Measurements from ENCODE around the gene MINDY2.
"Not testable (repeated sequence)": the region's sequence is repeated elsewhere in the genome, so short reads cannot be mapped to it uniquely, and the experiment has no call there.

Gene MINDY2

DNA sequence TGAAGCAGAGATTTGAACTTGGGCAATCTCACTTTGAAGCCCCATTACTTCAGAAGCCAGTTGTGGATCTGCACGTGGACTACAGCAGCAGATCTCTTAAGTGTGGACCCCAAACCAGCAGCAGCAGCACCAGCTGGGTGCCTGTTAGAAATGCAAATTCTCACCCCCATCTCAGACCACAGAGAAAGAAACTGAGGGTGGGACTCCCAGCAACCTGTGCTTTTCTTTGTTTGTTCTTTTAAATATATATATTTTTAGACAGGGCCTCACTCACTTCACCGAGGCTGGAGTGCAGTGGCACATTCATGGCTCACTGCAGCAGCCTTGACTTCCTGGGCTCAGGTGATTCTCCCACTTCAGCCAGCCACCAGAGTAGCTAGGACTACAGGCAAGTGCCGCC is 109.2 kb downstream of the MINDY2 start:
- DNase-seq (ENCODE audit: low spot score) = no peak

GRCh38 chr15:58882243-58882642 is 111.1 kb downstream of the MINDY2 start:
- no peak for DNase-seq (ENCODE audit: low spot score)

- not testable (repeated sequence) for DNase-seq (ENCODE audit: low spot score)
Measured at GRCh38 chr15:58883926-58884325, 112.8 kb downstream of the MINDY2 start.

DNA sequence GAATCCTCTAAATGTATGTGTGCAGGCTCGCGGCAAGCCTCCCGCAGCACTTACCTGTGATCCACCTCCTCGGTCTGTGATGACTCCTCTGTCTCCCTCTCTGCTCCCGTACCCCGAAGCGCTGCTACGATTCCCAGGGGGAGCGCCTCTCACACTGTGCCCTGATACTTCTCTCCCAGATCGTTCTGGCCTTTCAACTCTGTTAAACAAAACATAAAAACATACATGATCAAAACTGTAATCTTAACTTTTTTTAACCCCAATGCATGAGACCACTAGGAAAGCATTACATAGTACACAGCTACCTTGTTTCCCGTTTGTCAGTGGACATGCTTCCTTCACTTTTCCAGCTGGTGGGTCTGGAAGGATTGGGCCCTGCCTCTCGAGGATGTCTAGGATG is 115.8 kb downstream of the MINDY2 start:
- no peak for DNase-seq (ENCODE audit: low spot score)

GRCh38 chr15:58889363-58889762 is 118.3 kb downstream of the MINDY2 start:
- no peak for DNase-seq (ENCODE audit: low spot score)

- DNase-seq (ENCODE audit: low spot score) = no peak
Measured at GRCh38 chr15:58898150-58898680, 127.1 kb downstream of the MINDY2 start.

GRCh38 chr15:58900631-58901030 is 129.5 kb downstream of the MINDY2 start:
- DNase-seq (ENCODE audit: low spot score) = no peak

- DNase-seq (ENCODE audit: low spot score) = no peak
Measured at GRCh38 chr15:58908550-58909309, 137.6 kb downstream of the MINDY2 start.

DNA sequence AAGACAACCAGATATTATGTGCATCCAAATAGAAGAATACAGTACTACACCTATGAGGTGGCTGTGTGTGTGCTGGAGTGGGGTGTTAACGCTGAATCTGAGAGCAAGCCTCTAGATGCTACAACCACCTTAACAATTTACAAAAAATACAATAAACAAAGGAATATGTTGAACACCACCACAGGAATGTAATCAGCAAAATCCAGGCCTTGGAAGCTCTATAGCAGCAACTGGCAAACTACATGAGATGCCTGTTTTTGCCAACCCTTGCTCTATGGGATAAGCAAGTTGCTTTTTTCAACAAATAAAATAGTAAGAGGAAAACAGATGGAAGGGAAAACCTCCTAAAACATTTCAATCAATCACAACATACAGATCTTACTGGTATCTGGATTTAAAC is 138.5 kb downstream of the MINDY2 start:
- no peak for DNase-seq (ENCODE audit: low spot score)

DNA sequence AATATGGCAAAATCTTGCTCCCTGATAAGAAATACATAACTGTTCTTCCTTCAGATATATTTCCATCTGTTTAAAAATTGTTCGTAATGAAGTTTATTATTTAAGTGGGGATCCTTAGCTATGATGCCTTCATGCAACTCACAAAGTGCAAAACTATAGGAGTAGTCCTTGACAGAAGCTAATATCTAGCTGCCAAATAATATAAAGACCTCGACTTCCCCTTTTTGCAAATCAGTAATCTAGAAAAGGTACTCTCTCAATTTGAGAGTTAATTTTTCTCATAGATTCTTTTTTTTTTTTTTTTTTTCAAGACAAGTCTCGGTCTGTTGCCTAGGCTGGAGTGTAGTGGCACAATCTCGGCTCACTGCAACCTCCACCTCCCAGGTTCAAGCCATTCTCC is 139.4 kb downstream of the MINDY2 start:
- DNase-seq (ENCODE audit: low spot score) = no peak

Data from AG20443 (cell line).